WERI-Rb-1 (cell line): ENCODE measurements around the gene SPATA31D3.
"Not testable (repeated sequence)": the region's sequence is repeated elsewhere in the genome, so short reads cannot be mapped to it uniquely, and the experiment has no call there.

ENCODE experiments used
- DNase-seq: peaks from one replicate; pipeline ENCODE4 v3.0.0-alpha.2; 2020
- H3K27ac ChIP-seq: fragments of 250-450 bp; sonication (Bioruptor Pico); 2 replicates; pipeline ENCODE4 v1.5.1; 2020; ENCODE audit warnings: mild to moderate bottlenecking, moderate library complexity
- H3K27me3 ChIP-seq: fragments of 250-450 bp; sonication (Bioruptor Pico); 2 replicates; pipeline ENCODE4 v1.5.1; 2021; ENCODE audit warnings: mild to moderate bottlenecking, low read depth, moderate library complexity; ENCODE audit not compliant: insufficient read depth, severe bottlenecking
- H3K36me3 ChIP-seq: fragments of 250-450 bp; sonication (Bioruptor Pico); 2 replicates; pipeline ENCODE4 v1.5.1; 2020; ENCODE audit warnings: mild to moderate bottlenecking, moderate library complexity
- H3K4me3 ChIP-seq: 2 replicates; pipeline ENCODE4 v1.5.1; 2011; ENCODE audit warnings: low read depth, mild to moderate bottlenecking, control low read depth, low read length
- H3K9me3 ChIP-seq: fragments of 250-450 bp; sonication (Bioruptor Pico); 2 replicates; pipeline ENCODE4 v1.5.1; 2021; ENCODE audit warnings: mild to moderate bottlenecking, moderate library complexity; ENCODE audit not compliant: severe bottlenecking
- TF ChIP-seq, protein P1 (sequence below): IDR thresholded peaks from 2 replicates; pipeline ENCODE4 v1.5.1; 2011; ENCODE audit warnings: low read depth, mild to moderate bottlenecking, control low read depth, inconsistent platforms, low read length

The SPATA31D3 gene

DNA sequence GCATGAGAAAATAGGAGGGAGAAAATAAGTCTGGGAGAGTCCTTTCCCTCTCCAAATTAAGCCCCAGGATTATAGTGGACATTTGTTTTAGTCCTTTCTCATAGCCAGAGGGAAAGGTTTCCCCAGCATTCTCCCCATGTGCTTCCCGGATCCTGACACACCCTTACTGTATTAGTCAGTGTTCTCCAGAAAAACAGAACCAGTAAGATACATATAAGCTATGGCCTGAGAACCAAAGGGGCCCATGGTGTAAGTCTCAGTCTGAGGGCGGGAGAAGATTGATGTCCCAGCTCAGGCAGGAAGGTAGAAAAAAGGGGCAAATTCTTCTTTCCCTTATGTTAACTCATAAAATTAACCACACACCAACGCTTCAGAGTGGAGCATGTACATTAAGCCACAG, 40.7 kb upstream of the SPATA31D3 start:
- DNase-seq = no peak
- Histone ChIP-seq H3K27me3 (no peaks in the 10 kb centered on the region), H3K27ac (no peak overlapping the region), H3K4me3 (no peak overlapping the region), H3K36me3 (no peaks in the 10 kb centered on the region), H3K9me3 (no peaks in the 10 kb centered on the region)
- TF ChIP-seq, protein P1, sequence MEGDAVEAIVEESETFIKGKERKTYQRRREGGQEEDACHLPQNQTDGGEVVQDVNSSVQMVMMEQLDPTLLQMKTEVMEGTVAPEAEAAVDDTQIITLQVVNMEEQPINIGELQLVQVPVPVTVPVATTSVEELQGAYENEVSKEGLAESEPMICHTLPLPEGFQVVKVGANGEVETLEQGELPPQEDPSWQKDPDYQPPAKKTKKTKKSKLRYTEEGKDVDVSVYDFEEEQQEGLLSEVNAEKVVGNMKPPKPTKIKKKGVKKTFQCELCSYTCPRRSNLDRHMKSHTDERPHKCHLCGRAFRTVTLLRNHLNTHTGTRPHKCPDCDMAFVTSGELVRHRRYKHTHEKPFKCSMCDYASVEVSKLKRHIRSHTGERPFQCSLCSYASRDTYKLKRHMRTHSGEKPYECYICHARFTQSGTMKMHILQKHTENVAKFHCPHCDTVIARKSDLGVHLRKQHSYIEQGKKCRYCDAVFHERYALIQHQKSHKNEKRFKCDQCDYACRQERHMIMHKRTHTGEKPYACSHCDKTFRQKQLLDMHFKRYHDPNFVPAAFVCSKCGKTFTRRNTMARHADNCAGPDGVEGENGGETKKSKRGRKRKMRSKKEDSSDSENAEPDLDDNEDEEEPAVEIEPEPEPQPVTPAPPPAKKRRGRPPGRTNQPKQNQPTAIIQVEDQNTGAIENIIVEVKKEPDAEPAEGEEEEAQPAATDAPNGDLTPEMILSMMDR = no peak

DNA sequence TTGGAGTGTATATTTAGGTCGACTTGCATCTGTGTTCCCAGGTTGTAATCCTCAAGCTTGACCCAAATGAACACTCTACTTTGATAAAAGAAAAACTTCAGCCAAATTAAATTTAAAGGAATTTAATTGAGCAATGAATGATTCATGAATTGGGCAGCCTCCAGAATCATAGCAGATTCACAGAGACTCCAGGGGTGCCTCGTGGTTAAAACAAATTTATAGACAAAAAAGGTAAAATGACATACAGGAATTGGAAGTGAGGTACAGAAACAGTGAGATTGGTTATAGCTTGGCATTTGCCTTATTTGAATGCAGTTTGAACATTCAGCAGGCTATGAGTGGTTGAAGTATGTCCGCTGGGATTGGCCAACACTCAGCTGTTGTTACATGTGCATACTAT, 36.6 kb upstream of the SPATA31D3 start:
- TF ChIP-seq, protein P1 = no peak

GRCh38 chr9:81912135-81912534, 31.2 kb upstream of the SPATA31D3 start:
- Histone ChIP-seq H3K27me3 (no peaks in the 10 kb centered on the region), H3K36me3 (no peaks in the 10 kb centered on the region), H3K4me3 (no peak overlapping the region), H3K27ac (no peak overlapping the region), H3K9me3 (no peaks in the 10 kb centered on the region)
- DNase-seq = no peak
- TF ChIP-seq, protein P1 = no peak

More for the DNA sequence above, 36.6 kb upstream of the SPATA31D3 start:
- no peak for DNase-seq
- H3K9me3 ChIP-seq = no peaks in the 10 kb centered on the region
- H3K27me3 ChIP-seq = no peaks in the 10 kb centered on the region
- H3K27ac ChIP-seq = no peak overlapping the region
- no peaks in the 10 kb centered on the region for H3K36me3 ChIP-seq
- no peak overlapping the region for H3K4me3 ChIP-seq

DNA sequence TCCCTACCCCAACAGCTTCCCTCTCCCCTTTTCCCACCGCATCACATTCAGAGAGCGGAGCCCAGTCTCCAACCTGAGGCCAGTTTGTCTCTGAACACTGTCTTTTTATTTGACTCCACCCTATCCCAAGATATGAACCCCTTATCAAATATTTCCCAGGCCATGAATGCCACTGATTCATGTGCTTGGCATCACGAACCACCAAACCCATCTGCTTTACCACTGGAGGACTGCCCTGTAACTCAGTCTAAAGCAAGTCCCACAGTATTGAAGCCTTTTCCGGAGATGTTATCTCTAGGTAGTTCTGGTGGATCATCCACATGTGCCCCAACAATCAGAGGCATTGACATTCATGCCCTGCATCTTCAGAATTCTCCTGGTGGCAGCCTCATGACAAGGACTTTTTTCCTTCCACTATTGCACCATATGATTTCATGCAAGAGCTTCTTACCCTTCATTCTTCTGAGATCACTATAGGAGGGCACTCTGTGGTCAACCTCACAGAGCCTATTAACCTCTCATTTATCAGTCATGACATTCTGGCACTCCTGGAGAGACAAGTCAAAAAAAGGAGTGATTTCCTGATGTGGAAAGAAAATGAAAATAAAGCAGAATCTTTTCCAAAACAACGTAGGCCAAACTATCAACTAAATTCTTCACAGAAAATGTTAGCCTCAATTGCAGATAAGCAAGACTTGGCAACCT, 27.3 kb upstream of the SPATA31D3 start:
- no peak overlapping the region for H3K27ac ChIP-seq
- TF ChIP-seq, protein P1 = no peak
- H3K9me3 ChIP-seq = no peaks in the 10 kb centered on the region
- no peak for DNase-seq
- H3K36me3 ChIP-seq = no peaks in the 10 kb centered on the region
- no peaks in the 10 kb centered on the region for H3K27me3 ChIP-seq
- no peak overlapping the region for H3K4me3 ChIP-seq

DNA sequence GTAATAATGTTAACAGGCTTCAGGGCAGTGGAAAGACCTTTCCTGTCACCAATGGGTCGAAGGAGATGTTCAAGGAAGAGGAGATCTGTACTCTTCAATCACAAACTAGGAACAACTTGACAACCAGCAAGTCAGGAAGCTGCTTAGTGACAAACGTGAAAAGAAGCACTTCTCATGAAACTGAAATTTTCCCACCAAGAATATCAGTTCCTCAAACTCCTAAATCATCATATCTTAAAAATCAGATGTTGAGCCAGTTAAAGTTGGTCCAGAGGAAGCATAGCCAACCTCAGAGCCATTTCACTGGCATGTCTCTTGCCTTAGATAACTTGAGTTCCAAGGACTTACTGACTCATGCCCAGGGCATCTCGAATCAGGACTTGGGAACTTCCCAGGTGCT, 24.8 kb upstream of the SPATA31D3 start:
- not testable (repeated sequence) for H3K4me3 ChIP-seq, H3K9me3 ChIP-seq, H3K27me3 ChIP-seq, H3K27ac ChIP-seq, DNase-seq, H3K36me3 ChIP-seq

DNA sequence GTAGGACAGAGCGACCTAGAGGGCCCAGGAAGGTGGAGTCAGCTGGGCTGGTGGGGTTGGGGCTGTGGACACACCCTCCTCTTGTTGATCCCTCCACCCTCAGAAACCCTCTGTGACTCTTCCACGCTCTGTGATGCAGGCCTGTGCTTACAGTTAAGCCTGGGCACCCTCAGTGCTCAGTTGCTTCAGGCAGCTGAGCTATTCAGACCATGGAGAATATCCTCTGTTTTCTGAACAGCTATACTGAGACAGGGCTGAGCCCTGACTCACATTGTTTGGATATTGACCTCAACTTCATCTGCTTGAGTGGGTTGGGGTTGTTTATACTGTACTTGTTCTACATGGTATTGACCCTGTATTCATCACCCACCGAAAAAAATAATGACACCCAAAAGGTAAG, 15.0 kb upstream of the SPATA31D3 start, which contains the start of gene SPATA31D4:
SPATA31D4 (plus strand) TSS at position 124 of the 400 bp plus-strand sequence; CDS start at position 210, 86 bp downstream.
- not testable (repeated sequence) for H3K27ac ChIP-seq, H3K9me3 ChIP-seq, DNase-seq, H3K4me3 ChIP-seq, H3K36me3 ChIP-seq, H3K27me3 ChIP-seq

- H3K27ac ChIP-seq, H3K9me3 ChIP-seq, H3K4me3 ChIP-seq, H3K27me3 ChIP-seq, DNase-seq, H3K36me3 ChIP-seq: not testable (repeated sequence)
These were observed 13.2 kb upstream of the SPATA31D3 start for GRCh38 chr9:81930147-81930546.

GRCh38 chr9:81933547-81933946, 9.8 kb upstream of the SPATA31D3 start:
- H3K9me3 ChIP-seq, H3K27ac ChIP-seq, H3K27me3 ChIP-seq, H3K36me3 ChIP-seq, H3K4me3 ChIP-seq, DNase-seq: not testable (repeated sequence)

GRCh38 chr9:81948650-81949049, 5.3 kb downstream of the SPATA31D3 start:
- H3K4me3 ChIP-seq, DNase-seq, H3K27ac ChIP-seq, H3K27me3 ChIP-seq, H3K36me3 ChIP-seq, H3K9me3 ChIP-seq: not testable (repeated sequence)
